Thyroid gland (tissue), 4 donors: ENCODE data around the gene CXCL10.

Experiments used
- POLR2A ChIP-seq, 2 donors: fragments of 450-650 bp; IDR thresholded peaks; one replicate each; pipeline ENCODE4 v1.6.1; 2017; ENCODE audit warnings: antibody characterized with exemption in 2 of 2, mild to moderate bottlenecking in 2 of 2, moderate library complexity in 1 of 2
- TF ChIP-seq, protein P1 (sequence below), 6 experiments: fragments of 200-600 bp in 3 of 6; fragments of 450-650 bp in 3 of 6; sonication (generic) in 3 of 6; IDR thresholded peaks; one replicate each; pipeline ENCODE4 v1.5.1; 2016 to 2019; ENCODE audit warnings: antibody characterized with exemption in 6 of 6, mild to moderate bottlenecking in 2 of 6, inconsistent platforms in 1 of 6, moderate library complexity in 1 of 6

- TF ChIP-seq, protein P1, sequence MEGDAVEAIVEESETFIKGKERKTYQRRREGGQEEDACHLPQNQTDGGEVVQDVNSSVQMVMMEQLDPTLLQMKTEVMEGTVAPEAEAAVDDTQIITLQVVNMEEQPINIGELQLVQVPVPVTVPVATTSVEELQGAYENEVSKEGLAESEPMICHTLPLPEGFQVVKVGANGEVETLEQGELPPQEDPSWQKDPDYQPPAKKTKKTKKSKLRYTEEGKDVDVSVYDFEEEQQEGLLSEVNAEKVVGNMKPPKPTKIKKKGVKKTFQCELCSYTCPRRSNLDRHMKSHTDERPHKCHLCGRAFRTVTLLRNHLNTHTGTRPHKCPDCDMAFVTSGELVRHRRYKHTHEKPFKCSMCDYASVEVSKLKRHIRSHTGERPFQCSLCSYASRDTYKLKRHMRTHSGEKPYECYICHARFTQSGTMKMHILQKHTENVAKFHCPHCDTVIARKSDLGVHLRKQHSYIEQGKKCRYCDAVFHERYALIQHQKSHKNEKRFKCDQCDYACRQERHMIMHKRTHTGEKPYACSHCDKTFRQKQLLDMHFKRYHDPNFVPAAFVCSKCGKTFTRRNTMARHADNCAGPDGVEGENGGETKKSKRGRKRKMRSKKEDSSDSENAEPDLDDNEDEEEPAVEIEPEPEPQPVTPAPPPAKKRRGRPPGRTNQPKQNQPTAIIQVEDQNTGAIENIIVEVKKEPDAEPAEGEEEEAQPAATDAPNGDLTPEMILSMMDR (IDR thresholded peaks at IDR 0.05) = no peak
- no peak for TF ChIP-seq POLR2A (IDR thresholded peaks at IDR 0.05)
These were observed 30.8 kb downstream of the CXCL10 start for GRCh38 chr4:75992462-75992861.
